K562 (cell line): Measurements from ENCODE around the gene SMCP. TPM values are rescaled to one million over a fixed set of nuclear protein-coding genes. Genes with fewer than 3 reads are reported as not detected.

Source experiments
- ATAC-seq: fragments of 200-7000 bp; cut with Tn5 transposase; 3 replicates; pipeline ENCODE4 v1.9.1; 2020; ENCODE audit warnings: moderate library complexity
- BruUV-seq: library from RNA; stranded (reverse); fragments of 400-500 nt; replicated peaks from 2 replicates; lab custom pipeline; 2021; lab: Mats Ljungman, UMichigan
- CTCF ChIA-PET: fragments of 300-600 bp; formaldehyde crosslinking; extraction: SDS; loops from one replicate; lab custom pipeline; 2021; ENCODE audit warnings: low intra/inter-chr PET ratio; lab: Yijun Ruan, JAX
- POLR2A ChIA-PET: fragments of 300-600, 350-650 bp; sonication (Branson Sonifier 250); formaldehyde crosslinking; extraction: SDS; loops from one replicate; lab custom pipeline; 2021; ENCODE audit warnings: antibody characterized with exemption, inconsistent platforms; lab: Yijun Ruan, JAX
- DNase-seq, 4 experiments: peaks; one replicate each; pipeline versions ENCODE4 v3.0.0 to v3.0.0-alpha.2; 2011 to 2018; ENCODE audit warnings: low spot score in 3 of 4, mixed read lengths in 3 of 4; ENCODE audit errors: extremely low read depth in 1 of 4
- FAIRE-seq: peaks from 2 replicates; lab custom pipeline; 2011; peaks lifted over from hg19 to GRCh38; lab: Jason Lieb, UNC
- H2AFZ ChIP-seq: 2 replicates; pipeline ENCODE4 v1.6.0; 2011; ENCODE audit warnings: low read depth, low read length, control low read depth, inconsistent platforms
- H3K27ac ChIP-seq: fragments of 200-600 bp; 3 replicates; pipeline ENCODE4 v1.8.0; 2011; ENCODE audit warnings: low read depth, mild to moderate bottlenecking, control low read depth, inconsistent platforms, low read length, moderate library complexity, mixed read lengths; ENCODE audit errors: extremely low read depth
- H3K27me3 ChIP-seq, 2 experiments: fragments of 300-600 bp in 1 of 2; 2 replicates in 1 of 2; 3 replicates in 1 of 2; pipeline versions ENCODE4 v1.6.0 to v1.8.0; 2011; ENCODE audit warnings: inconsistent platforms in 2 of 2, low read length in 2 of 2, mild to moderate bottlenecking in 1 of 2, mixed read lengths in 1 of 2, moderate library complexity in 1 of 2; ENCODE audit not compliant: control insufficient read depth in 2 of 2, insufficient read depth in 2 of 2
- H3K36me3 ChIP-seq: fragments of 300-600 bp; 3 replicates; pipeline ENCODE4 v1.8.0; 2011; ENCODE audit warnings: mild to moderate bottlenecking, low read length, inconsistent platforms; ENCODE audit not compliant: control insufficient read depth, insufficient read depth
- H3K4me1 ChIP-seq, 2 experiments: fragments of 200-600 bp in 1 of 2; replicated peaks in 1 of 2; 2 replicates in 1 of 2; 3 replicates in 1 of 2; pipeline versions ENCODE4 v1.5.1 to v1.8.0; 2011; ENCODE audit warnings: inconsistent platforms in 2 of 2, low read length in 2 of 2, mild to moderate bottlenecking in 1 of 2, mixed read lengths in 1 of 2, moderate library complexity in 1 of 2; ENCODE audit not compliant: control insufficient read depth in 2 of 2, insufficient read depth in 2 of 2
- H3K4me2 ChIP-seq: 2 replicates; pipeline ENCODE4 v1.6.1; 2011; ENCODE audit warnings: low read length, control low read depth, inconsistent platforms, mixed read lengths; ENCODE audit not compliant: insufficient read depth
- H3K4me3 ChIP-seq: fragments of 200-600 bp; sonication (generic), shearing (Covaris generic); 2 replicates; pipeline ENCODE4 v1.5.1; 2016; ENCODE audit warnings: control low read depth, inconsistent platforms
- H3K79me2 ChIP-seq: fragments of 200-600 bp; 3 replicates; pipeline ENCODE4 v1.8.0; 2011; ENCODE audit warnings: low read length, inconsistent platforms; ENCODE audit not compliant: control insufficient read depth, insufficient read depth
- H3K9ac ChIP-seq, 2 experiments: 2 replicates each; pipeline versions ENCODE4 v1.6.0 to v1.6.1; 2011; ENCODE audit warnings: low read depth in 2 of 2, low read length in 2 of 2, control low read depth in 1 of 2, inconsistent platforms in 1 of 2, mild to moderate bottlenecking in 1 of 2, mixed read lengths in 1 of 2; ENCODE audit not compliant: insufficient read depth in 1 of 2
- H3K9me1 ChIP-seq: one replicate; pipeline ENCODE4 v1.6.0; 2011; ENCODE audit warnings: inconsistent platforms, mild to moderate bottlenecking, low read length, moderate library complexity; ENCODE audit not compliant: control insufficient read depth, insufficient read depth
- H3K9me3 ChIP-seq: replicated peaks from 2 replicates; pipeline ENCODE4 v1.5.1; 2011; ENCODE audit warnings: low read depth, low read length, inconsistent platforms; ENCODE audit not compliant: control insufficient read depth, insufficient read depth
- H4K20me1 ChIP-seq: replicated peaks from 2 replicates; pipeline ENCODE4 v1.6.1; 2011; ENCODE audit warnings: low read length, inconsistent platforms, mixed read lengths; ENCODE audit not compliant: control insufficient read depth, insufficient read depth
- TEAD1 ChIP-seq, 2 experiments: fragments of 450-650 bp in 1 of 2; sonication (generic) in 1 of 2; formaldehyde crosslinking; IDR thresholded peaks; 2 replicates each; pipeline versions ENCODE4 v1.4.0 to v1.8.0; 2020 to 2022; ENCODE audit warnings: mild to moderate bottlenecking in 2 of 2, missing genetic modification reagents in 1 of 2
- ZNF212 ChIP-seq: fragments of 450-650 bp; formaldehyde crosslinking; IDR thresholded peaks from 2 replicates; pipeline ENCODE4 v1.4.0; 2020; ENCODE audit warnings: mild to moderate bottlenecking
- ZNF707 ChIP-seq: fragments of 250-450 bp; sonication (Bioruptor Pico); conservative IDR thresholded peaks from 2 replicates; pipeline ENCODE4 v1.8.0; 2022; ENCODE audit warnings: inconsistent platforms, mild to moderate bottlenecking, moderate library complexity
- WGBS: fragments of 100-300 bp; shearing (Covaris generic); methylation state at CpG from one replicate; pipeline ENCODE4 v1.1.6; 2016; ENCODE audit warnings: low coverage, mixed read lengths; ENCODE audit not compliant: insufficient coverage; ENCODE audit errors: missing lambda C conversion rate; 5-methylcytosine and 5-hydroxymethylcytosine counted together
- in situ Hi-C: fragments of 300-500 bp; cut with MboI; formaldehyde crosslinking; loops from 4 replicates; pipeline ENCODE4 v1.15.0; 2018; ENCODE audit warnings: inconsistent platforms, mixed read lengths
- intact Hi-C: fragments of 100-400 bp; cut with micrococcal nuclease; formaldehyde crosslinking; loops from 2 replicates; pipeline ENCODE4 v1.14.2; 2022
- polyA plus RNA-seq, 8 experiments: library from polyadenylated mRNA; depleted of rRNA in 4 of 8; stranded (reverse) in 5 of 8; unstranded in 3 of 8; fragments of >200 nt; fragmentation: Nextera tagmentation in 2 of 8; fragmentation: Illumina TruSeq in 1 of 8; extraction: Ambion mirVana in 2 of 8; extraction: Trizol in 1 of 8; gene quantifications; 2 replicates each; pipeline versions ENCODE4 v1.2.1 to v1.2.3, GENCODE V29; 2011 to 2014; ENCODE audit warnings: inconsistent platforms in 1 of 8, missing spikeins in 1 of 8
- total RNA-seq, 7 experiments: library from RNA; depleted of rRNA in 6 of 7; stranded (reverse); fragments of >200 nt in 6 of 7; fragmentation: Illumina TruSeq in 2 of 7; extraction: Trizol in 2 of 7; gene quantifications; 2 replicates each; pipeline versions ENCODE4 v1.2.1 to v1.2.3, GENCODE V29; 2011 to 2021; ENCODE audit warnings: low replicate concordance in 1 of 7
- TF ChIP-seq, protein P1 (sequence below), 2 experiments: fragments of 450-650 bp; IDR thresholded peaks; 2 replicates each; pipeline ENCODE4 v1.6.1; 2016; ENCODE audit warnings: mild to moderate bottlenecking in 2 of 2, borderline replicate concordance in 1 of 2, low read depth in 1 of 2, moderate library complexity in 1 of 2

Gene SMCP
- total and polyA plus RNA-seq, 9 of the 15 experiments (the other 6 are each of a cell fraction or from before 2014, with no cell fraction given) = not detected

DNA sequence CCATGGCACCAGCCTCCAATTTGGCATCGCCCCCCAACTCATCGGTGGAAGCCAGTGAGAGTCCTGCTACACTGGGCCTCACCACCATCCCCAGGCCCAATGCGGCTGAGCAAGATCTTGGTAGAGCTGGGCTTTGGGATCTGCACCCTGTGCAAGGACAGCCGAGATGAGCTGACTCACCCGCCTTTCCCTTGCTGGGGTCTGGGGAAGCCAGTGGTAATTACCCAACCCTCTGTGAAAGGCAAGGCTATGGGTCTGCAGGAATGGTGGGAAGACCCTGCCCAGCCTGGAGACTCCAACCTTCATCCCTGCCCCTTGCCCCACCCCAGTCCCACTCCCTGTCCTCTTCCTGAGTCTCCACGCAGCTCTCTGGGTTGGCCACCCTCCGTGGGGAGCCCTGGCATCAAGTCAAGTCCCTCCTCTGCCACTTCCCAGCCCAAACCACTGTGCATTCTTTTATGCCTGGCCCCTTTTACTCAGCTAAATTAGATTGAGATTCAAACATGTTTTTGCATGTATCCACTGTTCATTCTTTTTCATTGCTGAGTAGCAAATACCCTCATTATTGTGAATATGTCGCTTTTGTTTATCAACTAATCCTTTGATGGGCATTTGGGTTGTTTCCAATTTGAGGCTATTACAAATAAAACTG, 8.8 kb downstream of the SMCP start:
- H3K79me2 ChIP-seq = no peaks in the 10 kb centered on the region
- intact Hi-C loops = no loop called here
- CTCF ChIA-PET = interaction anchor here (0.5 kb wide), 1 partner anchor 12 kb away, joined by 3 read pairs; no protein-coding TSS in a partner anchor
- ATAC-seq (no peak), FAIRE-seq (no peak)
- no peaks in the 10 kb centered on the region for H3K36me3 ChIP-seq
- H3K4me1 ChIP-seq = no peaks in the 10 kb centered on the region
- TF ChIP-seq ZNF212 (CRISPR knock-in tag) = no peak
- TF ChIP-seq ZNF707 (CRISPR knock-in tag) = no peak
- no peak for TF ChIP-seq TEAD1 (CRISPR knock-in tag; IDR thresholded peaks at IDR 0.05)
- TF ChIP-seq, all 486 proteins: peak for 0
- no peak overlapping the region; a peak in 1 of 4 replicates for H3K9ac ChIP-seq
- POLR2A ChIA-PET = no interaction called here
- no peak overlapping the region for H2AFZ ChIP-seq
- no peaks in the 10 kb centered on the region for H3K9me1 ChIP-seq
- in situ Hi-C loops = no loop called here
- WGBS = 1% methylated on average over 7 of the region's 8 CpGs
- BruUV-seq = no TSS peak
- H3K9me3 ChIP-seq = no peaks in the 10 kb centered on the region
- peaks cover 0 to 16% of the 10 kb centered on the region in 2 experiments; a peak in 1 of 5 replicates for H3K27me3 ChIP-seq
- no peak overlapping the region for H3K4me3 ChIP-seq
- no peak for DNase-seq
- H4K20me1 ChIP-seq = no peaks in the 10 kb centered on the region
- no peak overlapping the region for H3K27ac ChIP-seq
- H3K4me2 ChIP-seq = no peak overlapping the region

DNA sequence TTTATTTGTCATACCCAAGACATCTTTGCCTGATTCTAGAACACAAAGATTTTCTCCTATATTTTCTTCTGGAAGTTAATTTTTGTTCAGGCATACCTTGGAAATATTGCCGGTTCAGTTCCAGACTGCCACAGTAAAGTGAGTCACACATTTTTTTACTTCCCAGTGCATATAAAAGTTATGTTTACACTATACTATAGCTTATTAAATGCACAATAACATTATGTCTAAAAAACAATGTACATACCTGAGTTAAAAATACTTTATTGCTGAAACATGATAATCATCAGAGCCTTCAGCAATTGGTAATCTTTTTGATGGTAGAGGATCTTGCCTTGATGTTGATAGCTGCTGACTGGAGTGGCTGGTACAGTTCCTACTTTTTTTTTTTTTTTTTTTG, 10.0 kb downstream of the SMCP start:
- ATAC-seq = no peak
- in situ Hi-C loops (no loop called here), intact Hi-C loops (no loop called here)
- BruUV-seq = no TSS peak
- Histone ChIP-seq H3K36me3 (no peaks in the 10 kb centered on the region), H3K4me2 (no peak overlapping the region), H3K9ac (no peak overlapping the region), H3K4me1 (no peaks in the 10 kb centered on the region), H3K27ac (no peak overlapping the region), H3K27me3 (peaks cover 0 to 12% of the 10 kb centered on the region in 2 experiments; a peak in 1 of 5 replicates), H4K20me1 (no peaks in the 10 kb centered on the region), H3K9me1 (no peaks in the 10 kb centered on the region), H2AFZ (no peak overlapping the region), H3K9me3 (no peaks in the 10 kb centered on the region), H3K79me2 (no peaks in the 10 kb centered on the region), H3K4me3 (no peak overlapping the region)
- ChIA-PET CTCF (no interaction called here), POLR2A (interaction anchor here (0.7 kb wide), 1 partner anchor 364 kb away, joined by 5 read pairs; no protein-coding TSS in a partner anchor)
- no peak for DNase-seq
- 0% methylated on average over 1 of the region's 1 CpG for WGBS
- no peak for FAIRE-seq
- TF ChIP-seq, protein P1, sequence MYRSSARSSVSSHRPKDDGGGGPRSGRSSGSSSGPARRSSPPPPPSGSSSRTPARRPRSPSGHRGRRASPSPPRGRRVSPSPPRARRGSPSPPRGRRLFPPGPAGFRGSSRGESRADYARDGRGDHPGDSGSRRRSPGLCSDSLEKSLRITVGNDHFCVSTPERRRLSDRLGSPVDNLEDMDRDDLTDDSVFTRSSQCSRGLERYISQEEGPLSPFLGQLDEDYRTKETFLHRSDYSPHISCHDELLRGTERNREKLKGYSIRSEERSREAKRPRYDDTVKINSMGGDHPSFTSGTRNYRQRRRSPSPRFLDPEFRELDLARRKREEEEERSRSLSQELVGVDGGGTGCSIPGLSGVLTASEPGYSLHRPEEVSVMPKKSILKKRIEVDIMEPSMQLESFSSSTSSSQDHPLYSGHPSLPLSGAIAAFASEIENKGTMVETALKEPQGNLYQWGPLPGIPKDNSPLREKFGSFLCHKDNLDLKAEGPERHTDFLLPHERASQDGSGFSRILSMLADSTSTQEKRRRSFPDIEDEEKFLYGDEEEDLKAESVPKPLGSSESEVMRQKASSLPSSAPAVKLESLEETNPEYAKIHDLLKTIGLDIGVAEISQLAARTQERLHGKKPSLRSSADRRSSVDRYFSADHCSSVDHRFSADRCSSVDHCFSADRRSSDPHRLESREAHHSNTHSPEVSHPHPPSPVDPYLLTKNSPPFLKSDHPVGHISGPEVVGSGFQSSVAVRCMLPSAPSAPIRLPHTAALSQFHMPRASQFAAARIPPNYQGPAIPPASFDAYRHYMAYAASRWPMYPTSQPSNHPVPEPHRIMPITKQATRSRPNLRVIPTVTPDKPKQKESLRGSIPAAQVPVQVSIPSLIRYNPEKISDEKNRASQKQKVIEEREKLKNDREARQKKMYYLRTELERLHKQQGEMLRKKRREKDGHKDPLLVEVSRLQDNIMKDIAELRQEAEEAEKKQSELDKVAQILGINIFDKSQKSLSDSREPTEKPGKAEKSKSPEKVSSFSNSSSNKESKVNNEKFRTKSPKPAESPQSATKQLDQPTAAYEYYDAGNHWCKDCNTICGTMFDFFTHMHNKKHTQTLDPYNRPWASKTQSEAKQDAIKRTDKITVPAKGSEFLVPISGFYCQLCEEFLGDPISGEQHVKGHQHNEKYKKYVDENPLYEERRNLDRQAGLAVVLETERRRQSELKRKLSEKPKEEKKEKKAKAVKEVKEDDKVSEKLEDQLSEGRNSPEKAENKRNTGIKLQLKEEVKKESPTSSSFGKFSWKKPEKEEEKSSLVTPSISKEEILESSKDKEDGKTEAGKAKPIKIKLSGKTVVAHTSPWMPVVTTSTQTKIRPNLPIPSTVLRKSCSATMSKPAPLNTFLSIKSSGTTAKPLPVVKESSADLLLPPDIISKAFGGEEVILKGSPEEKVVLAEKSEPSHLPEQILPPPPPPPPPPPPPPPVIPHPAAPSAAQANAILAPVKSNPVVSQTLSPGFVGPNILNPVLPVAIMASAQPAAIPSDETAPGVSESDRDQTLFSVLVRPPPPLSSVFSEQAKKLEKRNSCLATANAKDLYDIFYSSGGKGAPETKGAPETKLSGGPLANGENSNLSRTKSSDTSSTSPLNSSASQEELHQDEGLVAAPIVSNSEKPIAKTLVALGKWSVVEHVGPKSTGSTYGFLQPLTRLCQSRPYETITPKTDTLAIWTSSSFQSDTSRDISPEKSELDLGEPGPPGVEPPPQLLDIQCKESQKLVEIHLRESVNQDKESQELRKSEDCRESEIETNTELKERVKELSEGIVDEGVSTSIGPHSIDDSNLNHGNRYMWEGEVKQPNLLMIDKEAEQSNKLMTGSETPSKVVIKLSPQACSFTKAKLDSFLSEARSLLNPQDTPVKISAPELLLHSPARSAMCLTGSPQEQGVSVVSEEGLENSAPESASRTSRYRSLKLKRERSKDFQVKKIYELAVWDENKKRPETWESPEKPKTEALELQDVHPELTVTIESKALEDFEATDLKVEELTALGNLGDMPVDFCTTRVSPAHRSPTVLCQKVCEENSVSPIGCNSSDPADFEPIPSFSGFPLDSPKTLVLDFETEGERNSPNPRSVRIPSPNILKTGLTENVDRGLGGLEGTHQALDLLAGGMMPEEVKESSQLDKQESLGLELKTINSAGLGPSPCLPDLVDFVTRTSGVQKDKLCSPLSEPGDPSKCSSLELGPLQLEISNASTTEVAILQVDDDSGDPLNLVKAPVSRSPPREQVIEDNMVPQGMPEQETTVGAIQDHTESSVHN (IDR thresholded peaks at IDR 0.05; ENCODE audit: borderline replicate concordance in 1 of 2, low read depth in 1 of 2) = no peak
